Bronchial epithelial cell (primary cell): ENCODE measurements around the gene SDCCAG8. TPM values are rescaled to one million over a fixed set of nuclear protein-coding genes. Genes with fewer than 3 reads are reported as not detected.

ENCODE experiments used
- DNase-seq: peaks from one replicate; pipeline ENCODE4 v3.0.0-alpha.2; 2010; ENCODE audit warnings: low read depth
- FAIRE-seq: peaks from 2 replicates; lab custom pipeline; 2011; peaks lifted over from hg19 to GRCh38; lab: Jason Lieb, UNC
- H3K27me3 ChIP-seq: 2 replicates; pipeline ENCODE4 v1.5.1; 2011; ENCODE audit warnings: low read length; ENCODE audit not compliant: control insufficient read depth, insufficient read depth
- H3K36me3 ChIP-seq: 2 replicates; pipeline ENCODE4 v1.5.1; 2011; ENCODE audit warnings: low read length; ENCODE audit not compliant: control insufficient read depth, insufficient read depth
- H3K4me3 ChIP-seq: 2 replicates; pipeline ENCODE4 v1.5.1; 2011; ENCODE audit warnings: mild to moderate bottlenecking, low read depth, low read length, control low read depth
- CTCF ChIP-seq: IDR thresholded peaks from 2 replicates; pipeline ENCODE4 v1.5.1; 2011; ENCODE audit warnings: mild to moderate bottlenecking, moderate library complexity, low read length, control low read depth, inconsistent platforms; ENCODE audit not compliant: insufficient read depth, severe bottlenecking
- total RNA-seq: library from RNA; depleted of rRNA; stranded (reverse); fragments of >200 nt; gene quantifications from 2 replicates; pipeline ENCODE4 v1.2.1, GENCODE V29; 2014

Gene SDCCAG8
- total RNA-seq, 1 donor from 2014 or later: 32.4 TPM

DNA sequence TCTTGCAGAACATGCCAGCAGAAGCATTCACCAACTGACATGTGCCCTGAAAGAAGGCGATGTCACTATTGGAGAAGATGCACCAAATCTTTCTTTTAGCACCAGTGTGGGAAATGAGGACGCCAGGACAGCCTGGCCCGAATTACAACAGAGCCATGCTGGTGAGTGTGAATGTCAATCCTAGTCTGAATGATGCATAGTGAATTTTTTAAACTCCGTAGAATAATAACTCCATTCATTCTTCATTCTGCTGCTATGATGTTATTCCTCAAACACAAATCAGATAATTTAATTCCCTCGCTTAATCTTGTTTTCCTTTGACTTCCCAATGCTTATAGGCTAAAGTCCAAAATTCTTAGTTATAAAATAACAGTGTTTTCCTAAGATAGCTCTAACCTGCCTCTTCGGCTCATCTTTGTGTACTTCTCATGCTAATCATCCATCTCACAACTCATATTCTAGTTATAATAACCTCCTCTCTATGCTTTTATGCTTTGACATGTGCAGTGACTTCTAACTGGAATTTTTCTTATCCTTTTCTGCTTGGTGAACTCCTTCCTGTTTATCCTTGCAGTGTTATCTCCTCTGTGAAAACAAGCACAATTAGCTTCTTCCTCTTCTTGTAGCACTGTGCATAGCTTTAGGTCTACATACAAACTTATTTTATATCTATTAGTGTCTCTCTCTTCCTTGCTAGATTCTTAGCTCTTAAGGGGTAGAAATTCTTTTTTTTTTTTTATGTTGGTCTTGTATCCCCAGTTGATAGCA is 14.4 kb downstream of the SDCCAG8 start:
- Histone ChIP-seq H3K27me3 (no peaks in the 10 kb centered on the region), H3K4me3 (no peak overlapping the region), H3K36me3 (peaks cover 3% of the 10 kb centered on the region)
- no peak for TF ChIP-seq CTCF
- FAIRE-seq (no peak), DNase-seq (no peak)

DNA sequence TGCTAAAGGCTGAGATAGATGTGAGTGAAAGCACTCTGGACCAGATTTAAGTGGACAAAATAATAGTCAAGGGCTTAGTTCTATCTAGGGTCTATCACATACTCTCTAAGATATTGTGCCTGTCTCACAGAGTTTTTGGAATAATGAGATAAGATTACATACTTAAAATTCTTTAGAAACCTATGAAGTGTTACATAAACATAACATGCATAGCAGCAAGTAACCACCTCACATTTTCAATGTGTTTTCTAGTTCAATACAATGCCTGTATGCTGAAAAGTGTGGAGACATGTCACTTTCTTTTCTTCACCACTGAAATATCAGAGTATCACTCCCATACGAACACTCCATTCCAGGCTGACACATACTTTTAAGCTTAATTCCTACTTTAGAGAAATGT is 16.2 kb downstream of the SDCCAG8 start:
- FAIRE-seq (no peak), DNase-seq (no peak)
- H3K36me3 ChIP-seq: peaks cover 3% of the 10 kb centered on the region
- TF ChIP-seq CTCF: no peak
- H3K27me3 ChIP-seq: no peaks in the 10 kb centered on the region
- no peak overlapping the region for H3K4me3 ChIP-seq

DNA sequence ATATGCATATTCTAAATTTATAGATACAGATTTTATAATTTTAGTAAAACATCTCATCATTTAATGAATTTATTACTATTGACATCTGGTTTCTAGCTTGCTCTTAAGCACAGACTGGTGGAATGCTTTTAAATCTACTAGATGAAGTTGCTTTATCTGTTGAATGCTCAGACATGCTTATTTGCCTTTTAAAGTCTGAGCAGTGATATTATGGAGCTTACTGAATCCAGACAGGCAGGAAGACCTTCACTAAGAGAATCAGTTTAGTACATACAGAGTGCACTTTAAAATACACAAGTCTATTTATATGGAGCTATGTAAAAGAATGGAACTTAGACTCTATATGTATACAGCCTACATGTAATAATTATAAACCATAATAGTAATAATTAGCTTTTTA is 16.6 kb downstream of the SDCCAG8 start:
- TF ChIP-seq CTCF: no peak
- H3K27me3 ChIP-seq: no peaks in the 10 kb centered on the region
- DNase-seq: no peak
- H3K36me3 ChIP-seq: peaks cover 3% of the 10 kb centered on the region
- FAIRE-seq: no peak
- H3K4me3 ChIP-seq: no peak overlapping the region

DNA sequence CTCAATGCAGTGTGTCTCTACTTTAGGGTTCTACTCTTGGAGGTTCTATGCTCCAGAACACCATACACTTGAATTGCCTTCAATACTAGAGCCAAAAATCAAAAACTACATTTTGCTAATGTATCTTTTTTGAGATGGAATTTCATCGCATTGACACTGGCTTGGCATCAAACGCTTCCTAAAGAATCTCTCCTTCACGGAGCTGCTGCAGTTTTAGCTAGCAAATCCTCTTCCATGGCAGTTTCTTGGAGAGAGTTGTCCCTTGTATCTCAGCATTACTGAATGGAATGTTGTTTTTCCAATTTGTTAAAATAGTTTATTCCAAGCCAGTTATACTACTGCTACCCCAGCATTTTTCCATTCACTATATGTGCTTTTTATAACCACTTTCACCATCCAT is 17.7 kb downstream of the SDCCAG8 start:
- FAIRE-seq: no peak

GRCh38 chr1:243273945-243274344 is 18.1 kb downstream of the SDCCAG8 start:
- no peak for DNase-seq
- Histone ChIP-seq H3K36me3 (peaks cover 3% of the 10 kb centered on the region), H3K4me3 (no peak overlapping the region), H3K27me3 (no peaks in the 10 kb centered on the region)
- TF ChIP-seq CTCF: no peak
- no peak for FAIRE-seq

More for the DNA sequence above, 17.7 kb downstream of the SDCCAG8 start:
- H3K27me3 ChIP-seq: no peaks in the 10 kb centered on the region
- H3K4me3 ChIP-seq: no peak overlapping the region
- no peak for TF ChIP-seq CTCF
- DNase-seq: no peak
- peaks cover 3% of the 10 kb centered on the region for H3K36me3 ChIP-seq

- Histone ChIP-seq H3K27me3 (no peaks in the 10 kb centered on the region), H3K4me3 (no peak overlapping the region), H3K36me3 (peaks cover 3% of the 10 kb centered on the region)
- FAIRE-seq: no peak
- no peak for DNase-seq
- TF ChIP-seq CTCF: no peak
Observed at GRCh38 chr1:243275316-243275715, 19.5 kb downstream of the SDCCAG8 start.
